ENCODE data around the gene STARD3. TPM values are rescaled to one million over a fixed set of nuclear protein-coding genes. Genes with fewer than 3 reads are reported as not detected.
A peak's percentile ranks its signal among the peaks of the same experiment; 100 is the strongest.

The STARD3 gene
- total and polyA plus RNA-seq, 2 of the 13 experiments (the other 11 are each of a cell fraction or from before 2014, with no cell fraction given) = 34.6 to 100 TPM

DNA sequence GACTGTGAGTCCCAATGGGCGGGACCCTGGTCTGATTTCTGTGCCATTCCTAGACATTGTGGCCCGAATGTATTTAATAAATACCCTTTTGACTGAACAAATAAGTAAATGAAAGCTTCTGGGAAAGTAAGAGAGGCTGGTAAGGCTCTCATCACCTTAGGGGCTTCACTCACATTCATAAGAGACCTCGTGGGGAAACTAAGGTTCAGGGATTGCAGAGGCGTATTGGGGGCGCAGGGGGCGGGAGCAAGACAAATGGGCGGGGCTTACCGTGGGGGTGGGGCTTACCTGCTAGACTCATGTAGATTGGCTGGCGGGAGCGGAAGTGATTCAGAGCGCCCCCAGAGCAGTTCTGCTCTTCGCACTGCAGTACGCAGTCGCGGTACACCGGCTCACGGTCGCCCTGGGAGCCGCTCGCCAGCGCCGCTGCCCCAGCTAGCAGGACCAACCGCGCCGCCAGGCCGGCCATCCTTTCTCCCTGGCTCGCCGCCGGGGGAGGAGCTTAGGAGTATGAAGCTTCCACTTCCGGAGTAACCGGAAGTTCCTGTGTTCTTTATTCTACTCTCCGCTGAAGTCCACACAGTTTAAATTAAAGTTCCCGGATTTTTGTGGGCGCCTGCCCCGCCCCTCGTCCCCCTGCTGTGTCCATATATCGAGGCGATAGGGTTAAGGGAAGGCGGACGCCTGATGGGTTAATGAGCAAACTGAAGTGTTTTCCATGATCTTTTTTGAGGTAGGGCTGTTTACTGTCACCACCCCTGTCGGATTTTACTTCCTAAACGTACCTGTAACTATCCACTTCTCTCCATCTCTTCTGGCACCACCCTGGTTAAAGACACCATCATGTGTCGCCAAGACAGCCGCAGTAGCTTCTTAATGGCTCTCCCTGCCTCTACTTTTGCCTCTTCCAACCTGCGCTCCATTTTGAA, 50.9 kb downstream of the STARD3 start, which contains the start of gene PGAP3 (continued):
- TF ChIP-seq, protein P1, sequence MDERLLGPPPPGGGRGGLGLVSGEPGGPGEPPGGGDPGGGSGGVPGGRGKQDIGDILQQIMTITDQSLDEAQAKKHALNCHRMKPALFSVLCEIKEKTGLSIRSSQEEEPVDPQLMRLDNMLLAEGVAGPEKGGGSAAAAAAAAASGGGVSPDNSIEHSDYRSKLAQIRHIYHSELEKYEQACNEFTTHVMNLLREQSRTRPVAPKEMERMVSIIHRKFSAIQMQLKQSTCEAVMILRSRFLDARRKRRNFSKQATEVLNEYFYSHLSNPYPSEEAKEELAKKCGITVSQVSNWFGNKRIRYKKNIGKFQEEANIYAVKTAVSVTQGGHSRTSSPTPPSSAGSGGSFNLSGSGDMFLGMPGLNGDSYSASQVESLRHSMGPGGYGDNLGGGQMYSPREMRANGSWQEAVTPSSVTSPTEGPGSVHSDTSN (CRISPR knock-in tag; IDR thresholded peaks at IDR 0.05) = 0 out of 2 replicates have a peak, but pooled peaks have one; percentile 20
- TF ChIP-seq ZKSCAN1 (IDR thresholded peaks at IDR 0.05; ENCODE audit: low read length) = no peak
- TF ChIP-seq, protein P2, sequence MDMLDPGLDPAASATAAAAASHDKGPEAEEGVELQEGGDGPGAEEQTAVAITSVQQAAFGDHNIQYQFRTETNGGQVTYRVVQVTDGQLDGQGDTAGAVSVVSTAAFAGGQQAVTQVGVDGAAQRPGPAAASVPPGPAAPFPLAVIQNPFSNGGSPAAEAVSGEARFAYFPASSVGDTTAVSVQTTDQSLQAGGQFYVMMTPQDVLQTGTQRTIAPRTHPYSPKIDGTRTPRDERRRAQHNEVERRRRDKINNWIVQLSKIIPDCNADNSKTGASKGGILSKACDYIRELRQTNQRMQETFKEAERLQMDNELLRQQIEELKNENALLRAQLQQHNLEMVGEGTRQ (IDR thresholded peaks at IDR 0.05; ENCODE audit: low read depth, low read length) = no peak
- TF ChIP-seq, protein P2 (CRISPR knock-in tag; IDR thresholded peaks at IDR 0.05; ENCODE audit: borderline replicate concordance) = no peak
- TF ChIP-seq ZBTB7A (CRISPR knock-in tag; IDR thresholded peaks at IDR 0.05) = no peak
- TF ChIP-seq NR2C2 (CRISPR knock-in tag; IDR thresholded peaks at IDR 0.05; ENCODE audit: borderline replicate concordance) = peak; percentile 99
- TF ChIP-seq SAP130 (CRISPR knock-in tag; IDR thresholded peaks at IDR 0.05; ENCODE audit: low read depth) = peak; percentile 90
- TF ChIP-seq HIVEP1 (CRISPR knock-in tag; IDR thresholded peaks at IDR 0.05) = no peak
- TF ChIP-seq ZNF775 (CRISPR knock-in tag; IDR thresholded peaks at IDR 0.05; ENCODE audit: borderline replicate concordance) = no peak
- peak; percentile 67; the same call in 1 of the 2 replicates for TF ChIP-seq HOXA3 (CRISPR knock-in tag; IDR thresholded peaks at IDR 0.05)
- TF ChIP-seq, protein P3, sequence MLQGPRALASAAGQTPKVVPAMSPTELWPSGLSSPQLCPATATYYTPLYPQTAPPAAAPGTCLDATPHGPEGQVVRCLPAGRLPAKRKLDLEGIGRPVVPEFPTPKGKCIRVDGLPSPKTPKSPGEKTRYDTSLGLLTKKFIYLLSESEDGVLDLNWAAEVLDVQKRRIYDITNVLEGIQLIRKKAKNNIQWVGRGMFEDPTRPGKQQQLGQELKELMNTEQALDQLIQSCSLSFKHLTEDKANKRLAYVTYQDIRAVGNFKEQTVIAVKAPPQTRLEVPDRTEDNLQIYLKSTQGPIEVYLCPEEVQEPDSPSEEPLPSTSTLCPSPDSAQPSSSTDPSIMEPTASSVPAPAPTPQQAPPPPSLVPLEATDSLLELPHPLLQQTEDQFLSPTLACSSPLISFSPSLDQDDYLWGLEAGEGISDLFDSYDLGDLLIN (CRISPR knock-in tag; IDR thresholded peaks at IDR 0.05; ENCODE audit: borderline replicate concordance) = peak; percentile 63; the same call in 1 of the 2 replicates
- TF ChIP-seq KAT2B (IDR thresholded peaks at IDR 0.05; ENCODE audit: borderline replicate concordance, low read depth, low read length) = no peak
- TF ChIP-seq, protein P4, sequence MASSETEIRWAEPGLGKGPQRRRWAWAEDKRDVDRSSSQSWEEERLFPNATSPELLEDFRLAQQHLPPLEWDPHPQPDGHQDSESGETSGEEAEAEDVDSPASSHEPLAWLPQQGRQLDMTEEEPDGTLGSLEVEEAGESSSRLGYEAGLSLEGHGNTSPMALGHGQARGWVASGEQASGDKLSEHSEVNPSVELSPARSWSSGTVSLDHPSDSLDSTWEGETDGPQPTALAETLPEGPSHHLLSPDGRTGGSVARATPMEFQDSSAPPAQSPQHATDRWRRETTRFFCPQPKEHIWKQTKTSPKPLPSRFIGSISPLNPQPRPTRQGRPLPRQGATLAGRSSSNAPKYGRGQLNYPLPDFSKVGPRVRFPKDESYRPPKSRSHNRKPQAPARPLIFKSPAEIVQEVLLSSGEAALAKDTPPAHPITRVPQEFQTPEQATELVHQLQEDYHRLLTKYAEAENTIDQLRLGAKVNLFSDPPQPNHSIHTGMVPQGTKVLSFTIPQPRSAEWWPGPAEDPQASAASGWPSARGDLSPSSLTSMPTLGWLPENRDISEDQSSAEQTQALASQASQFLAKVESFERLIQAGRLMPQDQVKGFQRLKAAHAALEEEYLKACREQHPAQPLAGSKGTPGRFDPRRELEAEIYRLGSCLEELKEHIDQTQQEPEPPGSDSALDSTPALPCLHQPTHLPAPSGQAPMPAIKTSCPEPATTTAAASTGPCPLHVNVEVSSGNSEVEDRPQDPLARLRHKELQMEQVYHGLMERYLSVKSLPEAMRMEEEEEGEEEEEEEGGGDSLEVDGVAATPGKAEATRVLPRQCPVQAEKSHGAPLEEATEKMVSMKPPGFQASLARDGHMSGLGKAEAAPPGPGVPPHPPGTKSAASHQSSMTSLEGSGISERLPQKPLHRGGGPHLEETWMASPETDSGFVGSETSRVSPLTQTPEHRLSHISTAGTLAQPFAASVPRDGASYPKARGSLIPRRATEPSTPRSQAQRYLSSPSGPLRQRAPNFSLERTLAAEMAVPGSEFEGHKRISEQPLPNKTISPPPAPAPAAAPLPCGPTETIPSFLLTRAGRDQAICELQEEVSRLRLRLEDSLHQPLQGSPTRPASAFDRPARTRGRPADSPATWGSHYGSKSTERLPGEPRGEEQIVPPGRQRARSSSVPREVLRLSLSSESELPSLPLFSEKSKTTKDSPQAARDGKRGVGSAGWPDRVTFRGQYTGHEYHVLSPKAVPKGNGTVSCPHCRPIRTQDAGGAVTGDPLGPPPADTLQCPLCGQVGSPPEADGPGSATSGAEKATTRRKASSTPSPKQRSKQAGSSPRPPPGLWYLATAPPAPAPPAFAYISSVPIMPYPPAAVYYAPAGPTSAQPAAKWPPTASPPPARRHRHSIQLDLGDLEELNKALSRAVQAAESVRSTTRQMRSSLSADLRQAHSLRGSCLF (CRISPR knock-in tag; IDR thresholded peaks at IDR 0.05; ENCODE audit: borderline replicate concordance) = no peak
- TF ChIP-seq, protein P5, sequence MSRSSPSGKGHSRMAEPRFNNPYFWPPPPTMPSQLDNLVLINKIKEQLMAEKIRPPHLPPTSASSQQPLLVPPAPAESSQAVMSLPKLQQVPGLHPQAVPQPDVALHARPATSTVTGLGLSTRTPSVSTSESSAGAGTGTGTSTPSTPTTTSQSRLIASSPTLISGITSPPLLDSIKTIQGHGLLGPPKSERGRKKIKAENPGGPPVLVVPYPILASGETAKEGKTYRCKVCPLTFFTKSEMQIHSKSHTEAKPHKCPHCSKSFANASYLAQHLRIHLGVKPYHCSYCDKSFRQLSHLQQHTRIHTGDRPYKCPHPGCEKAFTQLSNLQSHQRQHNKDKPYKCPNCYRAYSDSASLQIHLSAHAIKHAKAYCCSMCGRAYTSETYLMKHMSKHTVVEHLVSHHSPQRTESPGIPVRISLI (CRISPR knock-in tag; IDR thresholded peaks at IDR 0.05; ENCODE audit: borderline replicate concordance) = no peak

Measured in HepG2 (cell line).